T-helper 2 cell treated with Interferon-gamma antibody and Interleukin-4, amounts not matched to agents 100 ng/mL and 5 ng/mL, for 36 hours (primary cell): ENCODE results near the gene SORCS2. TPM values are rescaled to one million over a fixed set of nuclear protein-coding genes. Genes with fewer than 3 reads are reported as not detected.
"Not testable (repeated sequence)": the region's sequence is repeated elsewhere in the genome, so short reads cannot be mapped to it uniquely, and the experiment has no call there.

Experiments
- intact Hi-C: fragments of 100-400 bp; cut with micrococcal nuclease; formaldehyde crosslinking; loops from one replicate; pipeline ENCODE4 v1.15.1; 2023
- total RNA-seq: library from RNA; stranded (reverse); gene quantifications from 2 replicates; pipeline ENCODE4 v1.2.3, GENCODE V29; 2022

The SORCS2 gene
- total RNA-seq, 1 donor from 2014 or later = 0.05 TPM

DNA sequence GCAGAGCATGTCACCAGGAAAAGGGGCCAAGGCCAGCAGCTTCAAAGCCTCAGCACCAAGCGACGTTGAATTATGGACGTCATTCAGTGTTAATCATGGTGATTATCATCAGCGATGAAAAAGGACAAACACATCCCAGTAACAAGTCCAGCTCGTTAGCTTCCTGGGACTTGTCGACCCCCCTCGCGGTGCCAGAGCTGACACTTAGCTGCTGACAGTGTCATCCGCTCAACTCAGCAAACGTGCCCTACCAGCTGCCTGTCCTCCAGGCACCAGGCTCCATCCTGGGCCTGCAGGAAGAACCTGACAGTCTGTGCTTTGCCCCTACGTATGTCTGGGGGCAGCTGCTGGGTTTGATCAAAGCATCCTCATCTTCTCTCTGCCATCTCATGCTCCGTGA lies 379.4 kb downstream of the SORCS2 start:
- intact Hi-C loops = no loop called here

- intact Hi-C loops = no loop called here
These were observed 380.6 kb downstream of the SORCS2 start for GRCh38 chr4:7572894-7573293.

GRCh38 chr4:7573576-7574091 lies 381.3 kb downstream of the SORCS2 start:
- intact Hi-C loops = no loop called here

GRCh38 chr4:7574287-7575014 lies 382.1 kb downstream of the SORCS2 start:
- intact Hi-C loops = no loop called here

DNA sequence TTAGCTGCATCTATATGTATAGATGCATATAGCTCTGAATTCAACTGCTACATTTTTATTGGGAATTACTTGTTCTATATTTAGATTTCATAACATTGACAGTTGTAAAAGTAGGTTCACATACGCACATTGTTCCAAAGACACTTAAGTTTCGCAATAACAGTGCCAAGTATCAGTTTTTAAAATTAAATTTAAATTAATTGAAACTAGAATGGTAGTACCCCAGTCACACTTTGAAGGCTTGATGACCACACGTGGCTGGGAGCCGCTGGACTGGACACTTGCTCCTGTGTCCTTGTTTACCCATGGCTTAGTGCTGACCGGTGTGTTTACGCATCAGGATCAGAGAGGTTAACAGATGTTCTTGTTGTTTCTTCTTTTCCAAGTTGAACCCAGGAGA lies 383.1 kb downstream of the SORCS2 start:
- intact Hi-C loops = no loop called here

DNA sequence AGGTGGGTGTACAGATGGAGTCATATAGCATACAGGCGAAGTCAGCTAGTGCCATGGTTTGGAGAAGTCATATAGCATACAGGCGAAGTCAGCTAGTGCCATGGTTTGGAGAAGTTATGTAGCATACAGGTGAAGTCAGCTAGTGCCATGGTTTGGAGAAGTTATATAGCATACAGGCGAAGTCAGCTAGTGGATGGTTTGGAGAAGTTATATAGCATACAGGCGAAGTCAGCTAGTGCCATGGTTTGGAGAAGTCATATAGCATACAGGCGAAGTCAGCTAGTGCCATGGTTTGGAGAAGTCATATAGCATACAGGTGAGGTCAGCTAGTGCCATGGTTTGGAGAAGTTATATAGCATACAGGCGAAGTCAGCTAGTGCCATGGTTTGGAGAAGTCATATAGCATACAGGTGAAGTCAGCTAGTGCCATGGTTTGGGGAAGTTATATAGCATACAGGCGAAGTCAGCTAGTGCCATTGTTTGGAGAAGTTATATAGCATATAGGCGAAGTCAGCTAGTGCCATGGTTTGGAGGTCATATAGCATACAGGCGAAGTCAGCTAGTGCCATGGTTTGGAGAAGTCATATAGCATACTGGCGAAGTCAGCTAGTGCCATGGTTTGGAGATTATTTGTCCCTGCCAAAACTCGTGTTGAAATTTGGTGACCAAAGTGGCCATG lies 385.2 kb downstream of the SORCS2 start:
- intact Hi-C loops = not testable (repeated sequence)

DNA sequence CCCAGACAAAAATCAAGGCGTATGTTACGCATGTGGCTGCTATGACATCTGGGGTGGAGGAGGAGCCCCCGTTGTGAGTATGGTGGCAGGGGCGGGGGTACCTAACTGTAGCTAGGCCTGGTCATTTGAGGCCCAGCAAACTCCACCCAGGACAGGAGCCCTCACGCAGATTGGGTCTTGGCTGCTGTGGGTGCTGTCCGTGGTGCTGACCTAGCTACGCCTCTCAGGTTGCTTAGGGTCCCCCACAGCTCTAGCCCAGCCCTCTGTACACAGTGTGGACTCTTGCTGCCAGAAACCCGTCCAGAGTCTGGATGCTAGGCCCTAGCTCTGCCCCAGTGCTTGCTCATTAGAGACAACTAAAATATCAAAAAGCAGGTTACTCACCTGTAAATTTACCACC lies 389.1 kb downstream of the SORCS2 start:
- intact Hi-C loops = no loop called here

GRCh38 chr4:7582313-7583097 lies 390.2 kb downstream of the SORCS2 start:
- intact Hi-C loops = no loop called here

- intact Hi-C loops = no loop called here
These were observed 391.8 kb downstream of the SORCS2 start for GRCh38 chr4:7584098-7584497.

DNA sequence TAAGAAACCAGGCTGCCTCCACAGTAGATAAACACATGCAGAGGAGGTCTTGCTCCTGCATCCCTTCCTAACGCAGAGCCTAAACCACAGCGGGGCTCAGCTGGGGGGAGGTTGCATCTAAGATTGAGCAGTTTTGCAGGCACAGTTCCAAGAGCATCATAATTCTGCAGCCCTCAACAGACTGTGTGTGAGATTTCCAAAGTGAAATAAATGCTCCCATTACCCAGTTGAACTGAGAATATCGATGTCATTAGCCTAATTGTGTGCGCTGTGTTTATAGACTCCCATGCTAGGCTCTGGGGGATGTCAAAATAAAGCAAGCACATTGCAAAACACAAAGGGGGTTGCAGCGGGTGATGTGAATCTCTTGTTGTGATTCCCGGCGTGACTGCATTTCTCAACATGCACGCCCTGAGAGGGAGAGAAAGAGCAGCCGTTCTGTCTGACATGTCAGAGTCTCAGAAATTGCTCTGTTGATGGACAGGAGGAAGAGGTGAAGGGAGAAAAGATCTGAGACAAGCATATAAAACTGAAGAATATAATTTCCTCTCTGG lies 392.3 kb downstream of the SORCS2 start:
- intact Hi-C loops = no loop called here

DNA sequence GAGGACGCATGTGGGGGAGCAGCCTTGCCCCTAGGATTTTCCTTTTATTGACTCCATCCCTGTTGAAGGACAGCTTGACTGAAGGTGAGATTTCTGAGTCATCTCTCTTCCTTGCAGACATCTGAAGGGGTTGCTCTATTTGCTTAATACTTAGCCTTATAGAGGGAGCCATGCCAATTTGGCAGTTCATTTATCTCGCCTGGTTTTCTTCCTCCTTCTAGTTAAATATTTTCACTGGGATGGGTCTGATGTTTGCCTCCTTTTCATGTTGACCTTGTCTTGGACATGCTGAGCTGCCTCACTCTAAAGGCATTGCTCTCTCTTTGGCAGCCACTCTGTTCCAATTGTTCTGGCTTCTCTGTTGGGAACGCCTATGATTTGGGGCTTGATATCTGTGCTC lies 393.4 kb downstream of the SORCS2 start:
- intact Hi-C loops = no loop called here

DNA sequence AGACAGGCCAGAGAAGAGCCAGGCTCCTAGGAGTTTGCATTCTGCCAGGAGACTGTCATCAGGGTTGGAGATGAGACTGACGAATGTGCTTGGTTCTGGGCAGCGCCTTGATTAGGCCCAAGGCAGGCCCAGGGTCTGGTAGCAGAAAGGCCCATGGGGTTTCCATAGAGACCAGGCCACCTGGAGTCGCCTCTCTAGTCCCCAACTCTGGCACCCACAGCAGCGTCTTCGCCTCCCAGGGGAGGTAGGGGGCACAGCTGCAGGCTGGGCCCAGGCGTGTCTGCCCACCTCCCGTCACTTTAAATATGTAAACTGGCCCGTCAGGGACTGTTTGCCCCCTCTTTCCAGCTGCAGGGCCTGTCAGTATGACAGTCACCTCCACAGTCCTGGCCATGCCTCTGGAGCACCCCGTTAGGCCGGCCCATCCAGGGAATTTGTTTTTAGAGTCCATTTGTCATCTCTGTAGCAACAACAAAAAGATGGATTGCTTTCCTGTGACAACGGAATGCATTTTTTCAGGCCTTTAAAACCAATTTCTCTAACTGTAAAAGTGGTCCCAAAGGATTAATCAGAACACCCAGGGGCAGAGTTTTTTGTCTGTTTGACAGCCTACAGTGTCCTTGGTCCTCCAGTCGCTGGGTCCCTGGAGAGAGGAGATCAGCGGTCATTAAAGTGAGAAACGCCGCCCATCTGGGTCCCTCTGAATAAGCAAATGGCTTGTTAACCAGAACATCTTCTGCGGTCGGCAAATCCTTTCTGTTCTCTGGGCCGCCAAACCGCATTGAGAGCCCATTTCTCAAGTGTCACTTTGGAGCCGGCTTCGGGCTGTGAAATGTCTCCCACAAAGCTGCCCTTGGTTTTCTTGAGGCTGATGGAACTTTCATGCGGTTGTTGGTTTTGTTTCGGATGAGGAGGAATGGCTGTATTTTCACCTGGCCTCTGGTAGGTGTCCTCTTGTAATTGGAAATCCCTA lies 395.4 kb downstream of the SORCS2 start:
- intact Hi-C loops = no loop called here

DNA sequence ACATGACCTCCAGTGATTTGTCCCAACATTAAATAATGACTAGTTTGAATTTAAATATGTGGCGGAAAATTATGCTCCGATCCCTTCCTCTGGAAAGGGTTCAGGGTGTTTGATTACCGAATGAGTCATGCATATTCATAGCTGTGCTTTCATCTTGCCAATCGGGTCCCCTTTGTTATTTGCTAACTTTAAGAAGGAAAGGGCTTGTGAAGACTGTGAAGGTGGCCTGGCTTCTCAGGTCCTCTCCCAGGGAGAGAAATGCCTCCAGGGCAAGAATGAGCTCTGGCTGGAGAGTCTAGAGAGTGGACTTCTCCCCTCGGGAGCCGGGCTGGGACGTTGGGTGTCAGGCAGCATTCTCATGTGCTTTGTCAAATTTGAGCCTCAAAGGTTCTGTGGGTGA lies 397.9 kb downstream of the SORCS2 start:
- intact Hi-C loops = no loop called here

DNA sequence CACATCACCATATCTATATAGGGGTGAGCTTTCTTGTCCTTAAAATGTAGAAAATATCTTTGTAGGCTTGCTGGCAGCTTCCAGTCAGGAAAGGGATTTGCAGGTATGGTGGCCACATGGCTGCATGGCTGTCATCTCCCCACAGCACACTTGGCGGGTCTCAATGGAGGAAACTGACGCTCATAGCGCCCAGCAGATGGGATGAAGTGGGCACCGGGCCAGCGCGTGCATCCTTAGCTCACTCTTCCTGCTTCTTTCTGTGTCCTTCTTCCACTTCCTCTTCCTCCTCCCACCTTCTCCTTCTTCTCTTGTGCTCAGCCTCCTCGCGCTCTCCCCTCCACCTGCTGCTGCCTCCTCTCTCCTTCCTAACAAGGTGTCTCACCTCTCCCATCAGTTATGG lies 398.6 kb downstream of the SORCS2 start:
- intact Hi-C loops = no loop called here

- intact Hi-C loops = no loop called here
These were observed 399.2 kb downstream of the SORCS2 start for GRCh38 chr4:7591409-7592053.

DNA sequence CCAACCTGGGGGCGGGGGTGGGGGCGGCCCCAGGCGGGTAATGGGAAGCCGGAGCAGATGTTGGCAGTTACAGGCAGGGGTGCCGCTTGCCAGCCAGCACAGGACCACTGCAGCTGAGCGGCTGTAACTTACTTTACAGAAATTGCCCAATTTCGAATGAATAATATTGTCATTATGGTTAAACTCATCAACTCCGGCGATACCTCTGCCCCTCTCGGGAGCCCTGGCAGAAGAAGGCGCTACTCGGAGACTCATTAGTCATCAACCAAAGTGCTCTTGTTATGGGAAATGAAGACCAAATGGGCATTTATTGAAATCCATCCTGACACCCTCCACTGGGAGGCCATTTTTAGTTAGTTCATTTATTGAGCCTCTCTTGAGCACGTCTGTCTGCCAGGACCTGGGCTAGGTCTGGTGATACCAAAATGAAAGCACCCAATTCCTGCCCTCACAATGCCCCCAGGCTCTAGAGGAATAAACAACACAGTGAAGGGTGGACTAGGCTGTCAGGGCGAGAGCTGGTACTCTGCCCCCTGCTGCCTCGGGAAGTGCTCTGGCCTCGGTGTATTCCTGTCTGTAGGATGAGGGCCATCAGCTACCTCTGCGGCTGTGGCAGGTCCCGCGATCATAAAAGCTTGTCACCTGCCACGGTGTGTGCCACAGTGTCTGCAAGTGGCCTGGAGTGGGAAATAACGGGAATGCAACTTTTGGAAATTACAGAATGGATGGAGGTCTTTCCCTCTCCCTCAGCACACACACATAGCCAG lies 401.5 kb downstream of the SORCS2 start:
- intact Hi-C loops = no loop called here

- intact Hi-C loops = no loop called here
These were observed 403.7 kb downstream of the SORCS2 start for GRCh38 chr4:7595934-7596461.

- intact Hi-C loops = no loop called here
These were observed 404.7 kb downstream of the SORCS2 start for GRCh38 chr4:7596918-7597606.
